CD4-positive, alpha-beta T cell treated with Interleukin-4 for 1 hour (primary cell): Measurements from ENCODE around the gene RGS13.
"Not testable (repeated sequence)": the region's sequence is repeated elsewhere in the genome, so short reads cannot be mapped to it uniquely, and the experiment has no call there.

Experiments used
- DNase-seq, 2 donors: peaks; one replicate each; pipeline ENCODE4 v3.0.0-alpha.2; 2020 to 2022

Gene RGS13

DNA sequence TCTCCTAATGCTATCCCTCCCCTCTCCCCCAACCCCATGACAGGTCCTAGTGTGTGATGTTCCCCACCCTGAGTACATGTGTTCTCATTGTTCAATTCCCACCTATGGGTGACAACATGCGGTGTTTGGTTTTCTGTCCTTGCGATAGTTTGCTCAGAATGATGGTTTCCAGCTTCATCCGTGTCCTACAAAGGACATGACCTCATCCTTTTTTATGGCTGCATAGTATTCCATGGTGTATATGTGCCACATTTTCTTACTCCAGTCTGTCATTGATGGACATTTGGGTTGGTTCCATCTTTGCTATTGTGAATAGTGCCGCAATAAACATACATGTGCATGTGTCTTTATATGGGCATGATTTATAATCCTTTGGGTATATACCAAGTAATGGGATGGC is 47.1 kb downstream of the RGS13 start:
- DNase-seq, result not testable (repeated sequence)

DNA sequence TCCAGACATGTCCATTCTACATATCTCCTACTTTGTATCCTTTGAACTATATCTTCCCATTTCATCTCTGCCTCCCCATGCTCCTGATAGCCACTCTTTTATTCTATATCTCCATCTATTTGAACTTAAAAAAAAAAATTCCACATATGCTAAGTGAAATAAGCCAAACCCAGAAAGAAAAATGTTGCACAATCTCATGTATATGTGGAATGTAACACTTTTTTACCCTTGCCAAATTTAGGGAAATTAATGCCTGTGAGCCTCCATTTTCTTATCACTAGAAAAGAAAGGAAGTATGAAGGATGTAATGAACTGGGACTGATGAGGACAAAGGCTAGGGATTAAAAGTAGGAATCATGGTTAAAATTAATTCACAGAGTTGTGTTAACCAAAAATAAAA is 53.5 kb downstream of the RGS13 start:
- no peak for DNase-seq

DNA sequence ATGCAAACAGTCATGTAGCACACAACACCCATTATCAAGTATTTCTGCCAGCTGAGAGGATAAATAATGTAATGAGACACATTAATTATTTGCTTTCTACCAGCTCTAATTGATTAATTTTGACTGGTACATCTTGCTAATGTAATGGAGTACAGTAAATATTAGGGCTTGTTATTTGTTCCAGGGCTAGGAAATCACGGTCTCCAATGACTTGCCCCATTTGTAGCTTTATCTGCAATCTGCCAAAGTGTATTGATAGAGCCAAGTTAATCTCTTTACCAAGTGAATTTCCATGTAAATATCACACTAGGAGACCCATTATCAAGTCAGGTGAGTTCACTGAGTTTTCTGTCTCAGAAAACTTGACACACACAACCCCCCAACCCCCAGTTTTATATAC is 55.1 kb downstream of the RGS13 start:
- DNase-seq, result no peak

DNA sequence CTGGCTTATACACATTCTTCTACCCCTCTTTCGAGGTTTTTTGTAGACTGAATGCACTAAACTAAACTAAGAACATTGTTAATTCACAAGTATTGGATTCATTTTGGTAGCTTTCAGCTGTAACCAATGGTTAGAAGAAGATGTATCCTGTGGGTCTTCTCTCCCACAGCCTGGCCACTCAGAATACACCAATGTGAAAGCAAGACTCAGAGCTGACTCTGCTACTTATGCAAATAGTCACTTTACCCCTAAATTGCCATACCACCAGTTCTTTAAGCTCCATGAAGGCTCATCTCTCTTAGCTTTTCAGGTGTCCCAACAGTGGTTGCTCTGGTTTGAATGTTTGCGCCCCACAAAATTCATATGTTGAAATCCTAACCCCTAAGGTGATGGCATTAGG is 60.1 kb downstream of the RGS13 start:
- DNase-seq, result no peak

DNA sequence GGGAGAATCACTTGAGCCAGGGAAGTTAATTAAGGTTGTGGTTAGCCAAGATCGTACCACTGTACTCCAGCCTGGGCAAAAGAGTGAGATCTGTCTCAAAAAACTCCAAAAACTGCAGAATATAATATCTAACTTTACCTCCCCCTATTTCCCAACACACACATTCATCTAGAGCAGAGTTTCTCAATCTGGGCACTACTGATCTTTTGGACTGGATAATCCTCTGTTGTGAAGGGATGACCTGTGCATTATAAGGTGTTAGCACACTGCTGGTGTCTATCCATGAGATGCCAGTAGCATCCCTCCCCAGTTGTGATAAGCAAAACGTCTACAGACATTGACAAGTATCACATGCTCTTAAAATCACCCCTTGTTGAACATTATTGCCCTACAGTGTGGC is 61.8 kb downstream of the RGS13 start:
- no peak for DNase-seq

DNA sequence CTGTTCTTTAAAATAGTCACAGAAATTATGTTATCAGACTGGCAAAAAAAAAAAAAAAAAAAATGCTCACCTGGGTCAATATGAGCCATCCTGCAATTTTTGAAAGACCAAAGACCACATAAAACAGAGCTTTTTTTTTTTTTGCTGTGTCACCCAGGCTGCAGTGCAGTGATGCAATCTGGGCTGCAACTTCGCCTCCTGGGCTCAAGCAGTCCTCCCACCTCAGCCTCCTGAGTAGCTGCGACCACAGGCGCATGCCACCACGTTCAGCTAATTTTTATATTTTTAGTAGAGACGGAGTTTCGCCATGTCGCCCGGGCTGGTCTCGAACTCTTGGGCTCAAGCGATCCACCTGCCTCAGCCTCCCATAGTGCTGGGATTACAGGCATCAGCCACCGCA is 62.8 kb downstream of the RGS13 start:
- DNase-seq, result no peak

DNA sequence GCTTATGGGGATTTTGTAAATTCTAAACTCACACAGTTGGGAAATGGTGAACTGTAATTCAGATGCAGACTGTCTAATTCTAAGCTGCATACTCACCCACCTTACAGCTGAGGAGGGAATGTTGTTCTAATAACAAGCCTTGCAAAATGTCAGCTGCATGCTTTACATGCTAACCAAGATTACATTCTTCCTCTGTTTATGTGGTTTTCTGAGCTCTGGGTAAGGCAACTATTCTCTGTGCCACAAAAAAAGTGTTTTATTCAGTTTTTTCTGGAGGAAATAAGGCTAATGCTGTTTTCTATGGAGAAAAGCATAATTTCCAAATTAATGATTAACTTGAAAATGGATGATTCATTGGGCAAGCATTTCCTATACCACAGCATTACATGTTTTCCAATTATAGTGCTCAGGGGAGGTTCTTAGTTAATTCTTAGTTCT is 64.9 kb downstream of the RGS13 start:
- DNase-seq, result no peak

DNA sequence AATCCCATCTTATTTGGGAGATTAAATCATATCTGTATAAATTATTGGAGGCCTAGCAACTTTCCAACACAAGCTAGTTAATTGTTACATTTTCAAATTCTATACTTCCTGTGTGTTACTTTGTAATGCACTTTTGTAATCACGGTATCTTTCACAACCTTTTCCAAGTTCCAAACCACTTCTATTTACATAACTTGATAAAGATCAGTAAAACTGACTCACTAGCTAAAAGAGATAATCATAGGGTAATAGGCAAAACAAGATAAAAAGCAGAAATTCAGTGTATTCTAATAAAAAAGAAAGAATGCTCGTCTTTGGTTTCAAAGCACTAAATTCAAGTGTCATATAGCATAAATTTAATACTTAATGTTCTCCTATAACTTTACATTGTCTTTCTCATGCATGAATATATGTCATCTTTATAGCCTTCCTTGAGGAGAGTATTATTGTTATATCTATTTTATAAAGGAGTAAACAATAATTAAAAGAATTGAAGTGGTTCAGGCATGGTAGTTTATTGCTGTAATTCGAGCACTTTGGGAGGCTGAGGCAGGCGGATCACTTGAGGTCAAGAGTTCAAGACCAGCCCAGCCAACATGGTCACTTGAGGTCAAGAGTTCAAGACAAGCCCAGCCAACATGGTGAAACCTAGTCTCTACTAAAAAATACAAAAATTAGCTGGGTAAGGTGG is 66.4 kb downstream of the RGS13 start:
- no peak for DNase-seq

DNA sequence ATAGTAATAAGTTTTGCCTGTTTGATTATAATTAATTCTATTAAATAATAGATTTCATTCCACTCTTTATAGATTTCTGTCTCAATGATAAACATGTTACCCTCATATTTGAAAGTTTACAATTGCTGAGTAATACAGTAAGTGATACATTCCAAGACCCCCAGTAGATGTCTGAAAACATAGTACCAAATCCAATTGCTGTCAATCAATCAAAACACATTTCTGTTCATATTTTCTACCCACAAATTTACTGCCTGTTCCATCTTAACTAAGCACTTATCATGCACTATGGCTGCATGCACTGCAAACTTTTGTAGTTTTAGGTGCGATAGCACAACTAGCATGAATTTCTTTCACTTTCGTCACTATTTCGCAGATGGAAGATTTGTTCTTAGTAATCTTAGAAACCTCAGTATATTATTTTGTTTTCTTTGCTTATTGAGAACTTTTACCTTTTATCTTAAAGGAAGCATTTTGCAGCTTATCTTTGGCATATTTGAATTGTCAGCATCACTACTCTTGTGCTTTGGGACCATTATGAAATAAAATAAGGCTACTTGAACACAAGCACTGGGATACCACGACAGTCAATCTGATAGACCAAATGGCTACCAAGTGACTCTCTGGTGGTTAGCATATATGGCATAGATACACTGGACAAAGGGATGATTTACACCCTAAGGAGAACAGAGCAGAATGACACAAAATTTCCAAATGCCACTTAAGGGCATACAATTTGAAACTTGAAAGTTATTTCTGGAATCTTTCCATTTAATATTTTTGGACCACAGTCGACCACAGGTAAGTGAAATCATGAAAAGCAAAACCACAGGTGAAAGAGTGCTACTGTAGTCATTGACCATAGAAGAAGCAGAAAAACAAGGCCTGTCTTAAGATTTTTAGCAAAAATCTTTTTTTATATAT is 67.6 kb downstream of the RGS13 start:
- no peak for DNase-seq

DNA sequence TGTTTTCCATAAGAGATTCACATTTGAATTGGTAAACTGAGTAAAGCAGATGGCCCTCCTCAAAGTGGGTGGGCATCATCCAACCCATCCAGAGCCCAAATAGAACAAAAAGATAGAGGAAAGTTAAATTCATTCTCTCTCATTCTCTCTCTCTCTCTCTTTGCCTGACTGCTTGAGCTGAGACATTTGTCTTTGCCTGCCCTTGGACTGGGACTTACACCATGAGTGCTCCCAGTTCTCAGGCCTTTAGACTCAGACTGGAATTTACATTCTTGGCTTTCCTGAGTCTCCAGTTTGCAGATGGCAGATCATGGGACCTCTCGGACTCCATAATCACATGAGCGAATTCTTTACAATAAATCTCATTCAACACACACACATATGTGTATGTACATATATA is 69.6 kb downstream of the RGS13 start:
- DNase-seq, result no peak

DNA sequence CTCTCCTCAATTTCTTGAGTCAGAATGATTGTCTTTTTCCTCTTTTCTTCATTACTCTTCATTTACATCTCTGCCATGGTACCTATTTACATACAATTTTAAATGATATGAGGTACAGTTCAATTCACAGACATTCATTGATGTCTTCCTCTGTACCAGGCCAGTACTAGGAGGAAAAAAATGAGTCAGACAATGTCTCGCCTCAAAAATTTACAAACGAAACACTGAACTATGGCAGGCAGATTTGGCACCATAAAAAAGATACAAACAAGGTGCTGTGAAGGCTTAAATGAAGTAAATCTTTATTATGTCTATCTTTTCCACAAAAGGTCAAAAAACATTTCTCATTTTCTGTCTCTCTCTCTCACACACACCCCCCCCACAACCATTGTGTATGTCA is 71.0 kb downstream of the RGS13 start:
- DNase-seq, result no peak

DNA sequence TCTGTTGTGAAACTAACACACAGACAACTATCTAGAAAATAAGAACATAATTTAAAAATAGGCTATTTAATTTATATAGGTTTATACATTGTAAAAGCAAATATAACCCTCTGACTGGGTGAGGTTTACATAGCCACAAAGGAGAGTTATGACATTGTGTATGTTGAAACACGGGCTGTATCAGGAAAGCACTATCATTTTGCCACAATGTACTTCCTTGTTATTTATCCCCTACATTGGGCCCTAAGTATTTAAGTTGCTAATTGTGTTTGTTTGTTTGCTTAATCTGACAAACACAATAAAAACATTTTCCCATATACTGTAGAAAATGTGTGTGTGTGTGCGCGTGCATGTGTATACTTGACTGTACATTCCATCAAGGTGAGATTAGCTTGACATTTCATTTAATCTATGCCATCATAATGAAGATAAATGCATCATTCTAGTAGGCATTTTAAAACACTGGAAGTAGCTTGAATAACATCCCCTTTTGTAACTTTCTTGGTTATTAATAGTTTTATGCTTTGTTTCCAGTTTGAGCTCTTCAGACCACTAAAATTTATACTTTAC is 72.1 kb downstream of the RGS13 start:
- no peak for DNase-seq

DNA sequence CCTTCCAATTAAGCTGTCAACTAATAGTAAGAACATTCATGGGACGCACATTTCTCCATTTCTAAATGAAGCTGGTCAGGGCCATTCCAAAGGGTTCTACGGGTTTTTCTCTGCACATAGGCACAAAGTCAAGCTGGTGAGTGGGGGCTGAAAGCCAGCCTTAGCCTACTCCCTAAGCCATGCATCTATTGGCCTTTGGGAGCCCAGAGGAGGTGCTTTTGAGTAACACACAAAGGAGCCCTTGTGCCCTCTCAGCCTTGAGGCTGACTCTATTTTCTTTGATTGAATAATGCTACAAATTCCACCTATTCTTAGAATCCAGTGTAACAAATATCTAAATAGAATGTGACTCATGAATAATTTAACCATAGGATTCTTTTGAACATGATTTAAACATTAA is 73.6 kb downstream of the RGS13 start:
- no peak for DNase-seq
